CD8-positive, alpha-beta memory T cell (primary cell): ENCODE measurements around the gene HSP90AB1. TPM values are rescaled to one million over a fixed set of nuclear protein-coding genes. Genes with fewer than 3 reads are reported as not detected.

Experiments
- CTCF ChIA-PET: fragments of 350-600 bp; sonication (Branson Sonifier 250); formaldehyde crosslinking; loops from one replicate; lab custom pipeline; 2021; ENCODE audit warnings: antibody characterized with exemption; lab: Charles Lee
- POLR2A ChIA-PET: fragments of 350-600 bp; sonication (Branson Sonifier 250); formaldehyde crosslinking; loops from one replicate; lab custom pipeline; 2021; ENCODE audit warnings: antibody characterized with exemption; lab: Charles Lee
- DNase-seq, 5 donors: peaks; one replicate each; pipeline versions ENCODE4 v3.0.0 to v3.0.0-alpha.2; 2020 to 2022; ENCODE audit warnings: mixed read lengths in 1 of 5
- H3K27ac ChIP-seq: one replicate; pipeline ENCODE4 v1.7.0; 2013; ENCODE audit warnings: low read depth, mild to moderate bottlenecking, low read length, moderate library complexity
- H3K27me3 ChIP-seq: 2 replicates; pipeline ENCODE4 v1.7.0; 2013; ENCODE audit warnings: low read length, mild to moderate bottlenecking; ENCODE audit not compliant: insufficient read depth, poor library complexity, severe bottlenecking
- H3K36me3 ChIP-seq: 2 replicates; pipeline ENCODE4 v1.7.0; 2013; ENCODE audit warnings: mild to moderate bottlenecking, low read length, moderate library complexity; ENCODE audit not compliant: insufficient read depth
- H3K4me1 ChIP-seq: 2 replicates; pipeline ENCODE4 v1.7.0; 2013; ENCODE audit warnings: mild to moderate bottlenecking, low read length, moderate library complexity; ENCODE audit not compliant: insufficient read depth
- H3K4me3 ChIP-seq: 2 replicates; pipeline ENCODE4 v1.7.0; 2013; ENCODE audit warnings: mild to moderate bottlenecking, low read length
- H3K9me3 ChIP-seq: 2 replicates; pipeline ENCODE4 v1.7.0; 2013; ENCODE audit warnings: mild to moderate bottlenecking, low read length
- H3K27ac Mint-ChIP-seq, 8 donors: one replicate each; pipeline ENCODE4 v1.8.0; 2020 to 2021; ENCODE audit warnings: mixed read lengths in 8 of 8, mild to moderate bottlenecking in 6 of 8, inconsistent platforms in 3 of 8, moderate library complexity in 3 of 8
- H3K27me3 Mint-ChIP-seq, 2 donors: one replicate each; pipeline ENCODE4 v1.8.0; 2020 to 2021; ENCODE audit warnings: mixed read lengths in 2 of 2, mild to moderate bottlenecking in 1 of 2, moderate library complexity in 1 of 2
- H3K36me3 Mint-ChIP-seq, 3 donors: one replicate each; pipeline ENCODE4 v1.8.0; 2020 to 2021; ENCODE audit warnings: mixed read lengths in 3 of 3, inconsistent platforms in 1 of 3, mild to moderate bottlenecking in 1 of 3
- H3K4me1 Mint-ChIP-seq, 3 donors: one replicate each; pipeline ENCODE4 v1.8.0; 2020 to 2021; ENCODE audit warnings: mixed read lengths in 3 of 3, inconsistent platforms in 1 of 3, mild to moderate bottlenecking in 1 of 3
- H3K4me3 Mint-ChIP-seq, 7 donors: one replicate each; pipeline ENCODE4 v1.8.0; 2020 to 2021; ENCODE audit warnings: mixed read lengths in 7 of 7, mild to moderate bottlenecking in 6 of 7, moderate library complexity in 4 of 7, inconsistent platforms in 2 of 7
- H3K9me3 Mint-ChIP-seq, 5 donors: one replicate each; pipeline ENCODE4 v1.8.0; 2020 to 2022; ENCODE audit warnings: mixed read lengths in 5 of 5, mild to moderate bottlenecking in 3 of 5, moderate library complexity in 2 of 5, inconsistent platforms in 1 of 5
- polyA plus RNA-seq: library from polyadenylated mRNA; unstranded; fragments of 300-500 nt; fragmentation: Illumina TruSeq; gene quantifications from one replicate; pipeline ENCODE4 v1.2.3, GENCODE V29; 2021
- total RNA-seq, 2 experiments: library from RNA; stranded (reverse); gene quantifications; one replicate each; pipeline ENCODE4 v1.2.3, GENCODE V29; 2021

Gene HSP90AB1
- total and polyA plus RNA-seq, 3 experiments from 2014 or later, result 460 to 2,400 (median 2,387) TPM

- Mint-ChIP-seq H3K36me3 (peaks cover 0 to 66% (median 8%) of the 10 kb centered on the region in 3 donors), H3K27ac (no peak overlapping the region), H3K27me3 (peaks cover 1 to 2% of the 10 kb centered on the region in 2 donors), H3K9me3 (no peaks in the 10 kb centered on the region), H3K4me3 (no peak overlapping the region), H3K4me1 (peaks cover 0 to 13% (median 8%) of the 10 kb centered on the region in 3 donors)
- Histone ChIP-seq H3K36me3 (peaks cover 46% of the 10 kb centered on the region), H3K4me1 (peaks cover 3% of the 10 kb centered on the region), H3K9me3 (no peaks in the 10 kb centered on the region), H3K27me3 (peaks cover 4% of the 10 kb centered on the region), H3K4me3 (no peak overlapping the region), H3K27ac (no peak overlapping the region)
- no peak for DNase-seq
- ChIA-PET CTCF (interaction anchor here (0.6 to 2.2 kb wide), 3 partner anchors 11 to 57 kb away, joined by 3 to 12 read pairs (median 7); partner anchors contain the start of gene AARS2), POLR2A (no interaction called here)
Measured at GRCh38 chr6:44301782-44302564, 55.1 kb downstream of the HSP90AB1 start.

DNA sequence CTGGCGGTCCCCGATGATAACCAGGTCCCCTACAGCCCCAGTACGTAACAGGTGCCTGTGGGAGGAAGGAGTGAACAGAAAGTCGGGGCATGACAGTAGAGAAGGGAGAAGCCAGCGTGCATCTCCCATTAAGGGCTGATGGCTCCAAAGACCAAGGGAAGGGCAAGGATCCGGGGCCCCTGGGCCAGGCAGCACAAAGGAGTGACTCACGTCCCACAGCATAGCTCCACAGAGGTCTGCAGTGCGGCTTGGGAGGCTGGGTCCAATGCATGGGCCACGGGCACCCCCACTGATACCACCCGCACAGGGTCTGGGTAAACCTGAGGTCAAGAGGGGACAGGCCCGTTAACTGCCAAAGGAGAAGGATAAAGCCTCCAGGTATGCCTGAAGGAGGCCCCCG is 56.0 kb downstream of the HSP90AB1 start:
- ChIA-PET POLR2A (no interaction called here), CTCF (interaction anchor here (1.1 to 2.2 kb wide), 2 partner anchors 10 to 35 kb away, joined by 5 to 7 read pairs; partner anchors contain the start of gene AARS2)
- Histone ChIP-seq H3K27ac (no peak overlapping the region), H3K4me3 (no peak overlapping the region), H3K36me3 (peaks cover 46% of the 10 kb centered on the region), H3K4me1 (no peaks in the 10 kb centered on the region), H3K27me3 (no peaks in the 10 kb centered on the region), H3K9me3 (no peaks in the 10 kb centered on the region)
- no peaks in the 10 kb centered on the region for H3K27me3 Mint-ChIP-seq
- no peaks in the 10 kb centered on the region for H3K9me3 Mint-ChIP-seq
- no peak overlapping the region for H3K27ac Mint-ChIP-seq
- peaks cover 0 to 74% (median 8%) of the 10 kb centered on the region in 3 donors for H3K36me3 Mint-ChIP-seq
- no peak overlapping the region for H3K4me3 Mint-ChIP-seq
- H3K4me1 Mint-ChIP-seq, result peaks cover 0 to 7% (median 6%) of the 10 kb centered on the region in 3 donors
- DNase-seq, result no peak

Other genes with a start within 250 kb of the HSP90AB1 start
- 10 to 100 TPM; 48.5 to 48.7 TPM for gene MRPL14, start 119.6 kb upstream of the HSP90AB1 start, total RNA-seq
- 108 TPM for gene MRPL14, start 119.6 kb upstream of the HSP90AB1 start, polyA plus RNA-seq
- 10 to 100 TPM; 18.4 to 20.3 TPM for gene TMEM63B, start 119.5 kb upstream of the HSP90AB1 start, total RNA-seq
- gene TMEM63B, start 119.5 kb upstream of the HSP90AB1 start, polyA plus RNA-seq, result 1.9 TPM
- not detected for gene CAPN11, start 88.3 kb upstream of the HSP90AB1 start, total RNA-seq
- not detected for gene CAPN11, start 88.3 kb upstream of the HSP90AB1 start, polyA plus RNA-seq
- gene MYMX, start 30.2 kb upstream of the HSP90AB1 start, total RNA-seq, result not detected
- gene MYMX, start 30.2 kb upstream of the HSP90AB1 start, polyA plus RNA-seq, result not detected
- 100 to 1,000 TPM; 116 TPM for gene SLC29A1, start 23.5 kb upstream of the HSP90AB1 start, total RNA-seq
- 3.6 TPM for gene SLC29A1, start 23.5 kb upstream of the HSP90AB1 start, polyA plus RNA-seq
- gene SLC35B2, start 10.4 kb downstream of the HSP90AB1 start, total RNA-seq, result 10 to 100 TPM; 34.8 to 35.7 TPM
- gene SLC35B2, start 10.4 kb downstream of the HSP90AB1 start, polyA plus RNA-seq, result 49.0 TPM
- gene NFKBIE, start 18.4 kb downstream of the HSP90AB1 start, total RNA-seq, result 10 to 100 TPM; 33.1 to 34.3 TPM
- gene NFKBIE, start 18.4 kb downstream of the HSP90AB1 start, polyA plus RNA-seq, result 5.3 TPM
- not detected for gene TMEM151B, start 23.3 kb downstream of the HSP90AB1 start, total RNA-seq
- gene TMEM151B, start 23.3 kb downstream of the HSP90AB1 start, polyA plus RNA-seq, result not detected
- 10 to 100 TPM; 25.8 to 27.7 TPM for gene AARS2, start 66.2 kb downstream of the HSP90AB1 start, total RNA-seq
- gene AARS2, start 66.2 kb downstream of the HSP90AB1 start, polyA plus RNA-seq, result 10.4 TPM
- gene SPATS1, start 95.5 kb downstream of the HSP90AB1 start, total RNA-seq, result not detected
- gene SPATS1, start 95.5 kb downstream of the HSP90AB1 start, polyA plus RNA-seq, result not detected
- 10 to 100 TPM; 27.4 to 29.9 TPM for gene CDC5L, start 140.6 kb downstream of the HSP90AB1 start, total RNA-seq
- gene CDC5L, start 140.6 kb downstream of the HSP90AB1 start, polyA plus RNA-seq, result 14.9 TPM